Renal cortex interstitium (tissue), 11 donors: ENCODE results near the gene TNRC6C. TPM values are rescaled to one million over a fixed set of nuclear protein-coding genes. Genes with fewer than 3 reads are reported as not detected.
"Not testable (repeated sequence)": the region's sequence is repeated elsewhere in the genome, so short reads cannot be mapped to it uniquely, and the experiment has no call there.

Experiments
- DNase-seq, 11 donors: peaks; one replicate each; pipeline ENCODE4 v3.0.0-alpha.2; 2013; ENCODE audit warnings: low read depth in 9 of 11, low spot score in 4 of 11; ENCODE audit errors: extremely low read depth in 1 of 11
- polyA plus RNA-seq, 3 donors: library from polyadenylated mRNA; unstranded; fragments of 120-200 nt; gene quantifications; one replicate each; pipeline ENCODE4 v1.2.1, GENCODE V29; 2013; ENCODE audit not compliant: insufficient read length in 3 of 3

Gene TNRC6C
- polyA plus RNA-seq, 3 donors: 11.5 to 18.6 (median 14.0) TPM

DNA sequence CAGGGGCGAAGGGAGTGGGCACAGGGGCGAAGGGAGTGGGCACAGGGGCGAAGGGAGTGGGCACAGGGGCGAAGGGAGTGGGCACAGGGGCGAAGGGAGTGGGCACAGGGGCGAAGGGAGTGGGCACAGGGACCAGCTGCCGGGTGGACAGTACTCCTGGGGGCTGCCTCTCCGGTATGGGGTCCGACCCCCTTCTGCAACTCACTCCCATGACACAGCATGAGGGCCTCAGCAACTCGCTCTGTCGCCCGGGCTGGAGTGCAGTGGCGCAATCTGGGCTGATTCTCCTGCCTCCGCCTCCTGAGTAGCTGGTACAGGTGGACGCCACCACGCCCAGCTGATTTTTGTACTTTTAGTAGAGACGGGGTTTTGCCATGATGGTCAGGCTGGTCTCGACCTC, 157.3 kb downstream of the TNRC6C start:
- DNase-seq: not testable (repeated sequence)

DNA sequence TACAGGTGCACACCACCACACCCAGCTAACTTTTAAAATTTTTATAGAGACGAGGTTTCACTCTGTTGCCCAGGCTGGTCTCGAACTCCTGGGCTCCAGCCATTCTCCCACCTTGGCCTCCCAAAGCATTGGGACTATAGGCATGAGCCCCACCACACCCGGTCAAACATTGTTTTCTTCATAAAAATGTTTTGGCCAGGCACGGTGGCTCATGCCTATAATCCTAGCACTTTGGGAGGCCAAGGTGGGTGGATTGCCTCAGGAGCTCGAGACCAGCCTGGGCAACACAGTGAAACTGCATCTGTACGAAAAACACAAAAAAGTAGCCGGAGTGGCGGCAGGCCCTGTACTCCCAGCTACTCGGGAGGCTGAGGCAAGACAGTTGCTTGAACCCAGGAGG, 157.9 kb downstream of the TNRC6C start:
- no peak for DNase-seq

- DNase-seq: no peak
These were observed 158.8 kb downstream of the TNRC6C start for GRCh38 chr17:78117027-78117981.

- no peak for DNase-seq
These were observed 160.3 kb downstream of the TNRC6C start for GRCh38 chr17:78118801-78119241.

GRCh38 chr17:78120537-78120936, 162.0 kb downstream of the TNRC6C start:
- no peak for DNase-seq

- DNase-seq: no peak
These were observed 162.7 kb downstream of the TNRC6C start for GRCh38 chr17:78120971-78121800.

GRCh38 chr17:78121801-78122215, 163.3 kb downstream of the TNRC6C start:
- no peak for DNase-seq

DNA sequence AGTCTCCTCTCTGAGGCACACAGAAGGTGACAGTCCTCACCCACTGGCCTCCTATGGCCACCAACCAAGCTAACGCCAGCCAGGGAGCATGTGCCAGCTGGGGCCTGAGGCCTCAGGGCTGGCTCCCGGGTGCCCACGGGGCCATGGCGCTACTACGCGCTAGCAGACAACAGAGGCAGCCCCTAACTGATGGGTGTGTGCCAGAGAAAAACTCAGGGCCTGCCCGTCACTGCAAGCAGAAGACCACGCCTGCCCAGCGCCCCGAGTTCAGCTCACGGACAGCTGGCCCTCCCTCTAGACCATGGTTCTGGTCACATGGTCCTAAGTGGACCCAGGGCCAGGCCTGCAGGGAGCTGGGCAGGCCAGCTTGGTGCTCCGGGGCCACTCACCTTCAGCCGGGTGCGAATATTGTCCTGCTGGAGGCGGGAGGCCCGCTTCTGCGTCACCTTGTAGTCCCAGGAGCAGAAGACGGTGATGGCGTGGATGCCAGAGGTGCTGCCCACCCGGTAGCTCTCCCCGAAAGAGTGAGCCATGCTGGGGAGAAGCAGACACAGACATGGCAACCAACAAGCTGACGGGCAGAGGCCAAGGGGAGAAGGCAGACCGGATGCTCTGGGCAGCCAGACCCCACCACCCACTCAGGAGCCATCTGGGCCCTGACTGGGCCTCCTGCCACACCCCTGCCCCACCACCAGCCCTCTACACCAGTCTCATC, 163.9 kb downstream of the TNRC6C start:
- no peak for DNase-seq

GRCh38 chr17:78122931-78123249, 164.4 kb downstream of the TNRC6C start:
- DNase-seq: no peak

GRCh38 chr17:78123258-78123929, 164.9 kb downstream of the TNRC6C start:
- no peak for DNase-seq

- DNase-seq: no peak
These were observed 165.8 kb downstream of the TNRC6C start for GRCh38 chr17:78124081-78124835.

DNA sequence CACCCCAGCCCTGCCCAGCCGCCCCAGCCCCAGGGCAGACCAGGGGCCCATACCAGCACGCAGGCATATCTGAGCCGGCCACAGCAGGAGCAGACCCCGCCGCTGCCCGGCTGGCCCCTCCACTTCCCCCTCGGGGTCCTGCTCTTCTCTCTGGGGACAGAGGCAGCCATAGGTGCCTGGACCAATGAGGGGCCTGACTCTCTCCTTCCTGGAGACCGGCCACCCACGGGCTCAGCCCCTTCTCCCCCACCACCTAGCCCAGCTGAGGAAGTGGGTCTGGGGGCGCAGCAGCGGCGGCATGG, 166.3 kb downstream of the TNRC6C start:
- no peak for DNase-seq

DNA sequence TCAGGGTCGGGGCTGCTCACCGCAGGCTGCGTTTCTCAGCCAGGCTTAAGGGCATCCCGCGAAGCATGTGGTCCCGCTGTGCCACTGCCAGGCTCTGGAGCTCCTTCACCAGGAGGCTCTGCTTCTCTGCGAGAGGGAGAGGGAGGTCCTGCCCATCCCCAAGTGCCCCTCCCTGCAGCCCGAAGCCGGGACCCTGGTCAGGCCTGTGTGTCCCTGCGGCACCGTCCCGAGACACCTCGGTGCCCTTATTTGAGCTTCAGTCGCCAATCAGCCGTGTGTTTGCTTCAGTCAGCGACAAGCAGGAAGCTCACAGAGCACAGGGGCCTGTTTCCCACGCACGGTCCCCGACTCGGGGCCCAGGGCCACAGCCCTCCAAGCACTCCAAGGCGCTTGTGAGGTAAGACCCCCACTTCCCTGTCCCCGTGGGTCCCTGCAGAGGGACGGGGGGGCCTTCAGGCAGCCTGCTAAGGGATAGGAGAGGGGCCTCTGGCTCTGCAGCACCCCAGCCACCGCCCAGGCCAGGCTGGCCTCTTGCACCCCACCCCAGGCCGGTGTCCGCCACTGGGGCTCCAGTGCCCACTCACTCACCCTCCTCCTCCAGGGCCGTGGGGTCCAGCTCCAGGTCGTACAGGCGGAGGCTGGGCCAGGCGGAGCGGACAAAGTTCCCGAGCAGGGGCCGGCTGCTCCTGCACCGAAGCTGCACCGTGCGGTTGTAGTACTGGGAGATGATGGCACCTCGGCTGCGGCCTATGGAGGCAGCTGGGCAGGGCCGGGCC, 166.8 kb downstream of the TNRC6C start:
- no peak for DNase-seq

GRCh38 chr17:78125976-78126894, 167.7 kb downstream of the TNRC6C start:
- no peak for DNase-seq

DNA sequence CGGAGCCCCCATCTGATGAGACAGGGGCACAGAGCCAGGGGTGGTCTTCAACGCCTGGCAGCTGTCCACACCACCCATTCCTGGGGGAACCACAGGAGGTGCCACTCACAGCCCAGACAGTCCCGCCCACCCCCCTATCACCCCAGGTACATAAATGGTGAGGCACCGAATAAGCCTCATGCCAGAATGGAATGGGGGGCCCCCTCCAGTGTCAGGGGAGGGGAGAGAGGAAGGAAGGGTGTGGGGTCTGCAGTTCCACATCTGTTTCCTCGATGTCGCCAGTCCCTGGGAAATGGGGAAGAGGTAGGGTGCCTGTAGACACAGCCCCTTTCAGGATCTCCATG, 168.4 kb downstream of the TNRC6C start:
- DNase-seq: no peak

DNA sequence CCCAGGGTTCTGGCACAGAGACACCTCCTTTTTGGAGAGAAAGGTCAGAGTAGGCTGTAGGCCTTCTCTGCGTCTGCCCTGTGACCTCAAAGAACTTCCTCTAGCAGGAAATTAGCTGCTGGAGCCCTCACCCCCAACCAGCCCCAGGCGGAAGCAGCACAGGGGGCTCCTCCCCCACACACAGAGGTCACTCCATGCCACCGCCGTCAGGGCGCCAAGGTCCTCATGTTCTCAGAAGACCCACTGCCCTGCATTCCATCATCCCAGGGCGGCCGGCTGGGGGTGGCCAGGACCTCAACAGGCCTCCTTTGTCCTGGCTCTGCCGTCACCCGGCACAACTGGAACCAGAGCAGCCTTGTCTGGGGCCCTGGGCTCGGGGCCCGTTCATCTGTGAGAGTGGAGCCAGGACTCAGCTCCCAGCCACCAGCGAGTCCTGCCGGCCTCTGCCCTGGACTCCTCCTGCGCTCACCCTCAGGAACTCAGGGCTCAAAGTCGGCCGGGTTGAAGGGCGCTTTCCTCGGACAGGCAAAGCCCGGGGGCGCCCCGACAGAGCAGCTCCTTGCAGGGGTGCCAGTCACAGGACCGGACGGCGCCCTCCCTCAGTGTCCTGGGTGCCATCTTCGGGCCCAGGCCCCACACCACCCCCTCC, 168.9 kb downstream of the TNRC6C start:
- DNase-seq: no peak
